DMS79 treated with DMSO at 0.1 percent for 48 hours (cell line): ENCODE measurements around the gene NEK1.
A peak's percentile ranks its signal among the peaks of the same experiment; 100 is the strongest.
"Not testable (repeated sequence)": the region's sequence is repeated elsewhere in the genome, so short reads cannot be mapped to it uniquely, and the experiment has no call there.

ENCODE experiments used
- DNase-seq: peaks from one replicate; lab custom pipeline; 2025; lab: John Stamatoyannopoulos, UW

Gene NEK1

GRCh38 chr4:169601016-169601771 is 11.2 kb downstream of the NEK1 start:
- DNase-seq: no peak

GRCh38 chr4:169594560-169595195 is 17.7 kb downstream of the NEK1 start:
- DNase-seq: no peak

DNA sequence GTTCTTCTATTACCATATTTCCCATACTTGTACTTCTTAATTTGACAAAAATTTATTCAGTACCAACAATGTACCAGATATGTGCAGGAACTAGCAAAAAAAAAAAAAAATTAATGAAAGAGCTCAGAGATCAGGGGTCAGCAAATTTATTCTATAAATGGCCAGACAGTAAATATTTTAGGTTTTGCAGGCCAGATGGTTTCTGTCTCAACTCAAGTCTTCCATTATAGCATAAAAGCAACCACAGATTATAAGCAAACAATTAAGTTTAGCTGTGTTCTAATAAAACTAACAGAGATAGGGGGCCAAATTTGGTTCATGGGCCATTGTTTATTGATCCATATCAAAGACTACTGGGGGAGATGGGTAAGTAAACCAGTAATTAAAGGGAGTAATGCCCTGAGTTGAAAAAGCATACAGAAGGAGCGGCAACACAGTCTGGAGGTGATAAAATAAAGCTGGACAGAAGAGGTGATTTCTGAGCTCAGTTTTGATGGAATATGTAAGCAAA is 19.3 kb downstream of the NEK1 start:
- no peak for DNase-seq

GRCh38 chr4:169583563-169583962 is 28.8 kb downstream of the NEK1 start:
- no peak for DNase-seq

GRCh38 chr4:169582706-169583105 is 29.7 kb downstream of the NEK1 start:
- DNase-seq: no peak

DNA sequence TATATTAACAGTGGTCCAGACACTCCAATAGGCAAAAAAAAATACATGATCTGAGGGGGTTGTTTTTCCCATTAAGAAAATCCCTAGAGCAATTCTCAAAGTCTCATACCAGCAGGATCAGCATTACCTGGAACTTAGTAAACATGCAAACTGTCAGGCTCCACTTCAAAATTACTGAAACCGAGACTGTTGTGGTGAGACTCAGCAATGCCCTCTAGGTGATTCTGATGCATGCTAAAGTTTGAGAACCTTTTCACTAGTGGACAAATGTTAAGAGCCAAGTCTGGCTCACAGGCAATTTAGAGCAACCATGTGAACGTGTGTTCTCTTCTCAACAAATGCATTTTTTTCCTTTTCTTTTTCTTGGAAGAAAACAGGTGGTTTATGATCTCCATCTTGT is 30.2 kb downstream of the NEK1 start:
- DNase-seq: no peak

GRCh38 chr4:169573889-169574288 is 38.5 kb downstream of the NEK1 start:
- DNase-seq: no peak

DNA sequence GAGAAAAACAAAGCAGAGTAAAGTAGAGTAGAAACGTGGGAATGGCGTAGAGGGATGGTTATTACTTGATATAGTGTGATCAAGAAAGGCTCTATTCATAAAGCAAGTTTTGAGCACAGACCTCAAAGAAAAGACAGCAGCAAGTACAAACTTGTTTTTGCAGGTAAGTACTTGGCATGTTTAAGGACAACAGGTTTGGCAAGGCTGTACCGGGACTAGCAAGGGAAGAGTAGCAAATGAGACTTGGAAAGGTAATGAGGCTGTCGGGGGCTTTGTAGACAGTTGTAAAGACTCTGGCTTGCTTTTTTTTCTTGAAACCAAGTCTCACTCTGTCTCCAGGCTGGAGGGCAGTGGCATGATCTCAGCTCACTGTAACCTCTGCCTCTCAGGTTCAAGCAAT is 40.9 kb downstream of the NEK1 start:
- DNase-seq: no peak

GRCh38 chr4:169571012-169571411 is 41.4 kb downstream of the NEK1 start:
- DNase-seq: not testable (repeated sequence)

- DNase-seq: not testable (repeated sequence)
Observed at GRCh38 chr4:169570266-169570665, 42.1 kb downstream of the NEK1 start.

- DNase-seq: not testable (repeated sequence)
Observed at GRCh38 chr4:169569188-169569587, 43.2 kb downstream of the NEK1 start.

DNA sequence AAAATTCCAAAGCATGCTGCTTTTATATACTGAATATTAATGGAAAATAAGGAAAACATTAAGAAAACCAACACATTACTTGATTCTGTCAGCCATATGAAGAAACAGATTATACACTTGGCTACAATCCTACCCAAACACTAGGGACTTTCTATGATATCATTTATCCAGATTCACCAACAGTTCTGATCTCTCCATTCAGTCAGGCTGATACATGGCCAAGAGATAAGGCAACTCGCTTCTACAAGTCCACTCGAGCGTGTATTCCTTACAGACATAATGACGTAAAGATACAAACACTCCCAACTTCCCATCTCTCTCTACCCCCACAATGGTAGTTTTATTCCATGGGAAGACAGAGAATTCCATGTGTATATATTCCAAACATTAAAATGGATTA is 44.5 kb downstream of the NEK1 start:
- no peak for DNase-seq

DNA sequence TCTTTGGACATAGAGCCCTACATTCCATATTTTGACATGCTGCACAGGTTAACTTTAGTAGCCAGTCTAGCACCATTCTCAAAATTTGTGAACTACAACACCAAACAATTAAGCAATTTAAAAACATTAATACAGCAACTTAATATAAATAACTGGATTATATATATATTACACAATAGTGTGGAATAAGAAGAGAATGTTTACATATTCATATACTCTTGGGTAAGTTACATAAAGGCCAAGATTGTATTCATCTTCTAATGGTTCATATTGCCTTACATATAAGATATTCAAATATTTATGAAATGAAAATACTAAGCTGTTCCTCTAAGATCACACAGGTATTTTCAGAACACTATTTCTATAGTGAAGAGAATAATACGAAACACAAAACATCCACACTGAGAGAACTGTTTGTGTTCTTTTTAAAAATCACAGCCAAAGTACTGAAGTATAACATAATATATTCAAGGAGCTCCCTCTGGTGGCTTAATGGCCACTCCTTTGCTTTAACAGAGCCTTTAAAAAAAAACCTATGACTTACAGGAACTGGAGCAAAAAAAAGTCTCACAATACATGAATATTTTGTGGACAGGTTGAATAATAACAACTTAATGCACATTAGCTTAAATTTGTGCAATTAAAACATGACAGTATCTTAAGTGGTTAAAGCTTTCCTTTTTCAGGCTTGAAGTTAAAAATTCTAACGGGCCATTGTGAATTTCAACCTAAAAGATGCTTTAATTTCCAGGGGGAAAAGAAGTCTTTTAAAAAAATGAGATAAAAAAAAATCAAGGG is 46.2 kb downstream of the NEK1 start:
- DNase-seq: peak; percentile 7

- no peak for DNase-seq
Observed at GRCh38 chr4:169565606-169566005, 46.8 kb downstream of the NEK1 start.

DNA sequence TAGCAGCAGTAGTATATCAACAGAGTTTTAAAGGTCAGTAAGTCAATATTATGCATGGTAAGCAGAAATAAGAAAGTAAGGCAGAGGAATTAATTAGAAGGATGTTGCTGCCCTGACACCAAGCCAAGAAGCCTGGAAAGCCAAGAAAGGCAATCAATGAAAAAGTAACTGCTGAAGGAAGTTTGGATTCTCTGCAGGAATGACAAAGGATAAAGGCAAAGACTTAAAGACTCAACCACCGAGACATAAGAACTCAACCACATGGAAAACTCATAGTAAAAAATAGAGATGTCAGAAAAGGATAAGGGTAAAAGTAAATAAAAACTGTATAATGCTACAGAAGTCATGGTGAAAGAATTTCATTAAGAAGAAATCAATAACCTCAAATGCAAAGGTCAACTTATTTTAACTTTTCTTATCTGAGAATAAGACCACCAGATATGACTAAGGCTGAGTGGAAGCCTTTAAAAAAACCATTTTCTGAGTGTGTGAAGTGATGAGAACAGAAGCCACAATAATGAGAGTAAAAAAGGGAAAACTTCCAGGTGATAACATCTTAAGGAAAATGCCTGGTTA is 55.2 kb downstream of the NEK1 start:
- no peak for DNase-seq

DNA sequence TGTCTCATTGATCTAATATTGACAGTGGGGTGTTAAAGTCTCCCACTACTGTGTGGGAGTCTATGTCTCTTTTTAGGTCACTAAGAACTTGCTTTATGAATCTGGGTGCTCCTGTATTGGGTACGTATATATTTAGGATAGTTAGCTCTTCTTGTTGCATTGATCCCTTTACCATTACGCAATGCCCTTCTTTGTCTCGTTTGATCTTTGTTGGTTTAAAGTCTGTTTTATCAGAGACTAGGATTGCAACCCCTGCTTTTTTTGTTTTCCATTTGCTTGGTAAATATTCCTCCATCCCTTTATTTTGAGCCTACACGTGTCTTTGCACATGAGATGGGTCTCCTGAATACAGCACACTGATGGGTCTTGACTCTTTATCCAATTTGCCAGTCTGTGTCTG is 65.8 kb downstream of the NEK1 start:
- DNase-seq: not testable (repeated sequence)

GRCh38 chr4:169540774-169541173 is 71.6 kb downstream of the NEK1 start:
- no peak for DNase-seq

DNA sequence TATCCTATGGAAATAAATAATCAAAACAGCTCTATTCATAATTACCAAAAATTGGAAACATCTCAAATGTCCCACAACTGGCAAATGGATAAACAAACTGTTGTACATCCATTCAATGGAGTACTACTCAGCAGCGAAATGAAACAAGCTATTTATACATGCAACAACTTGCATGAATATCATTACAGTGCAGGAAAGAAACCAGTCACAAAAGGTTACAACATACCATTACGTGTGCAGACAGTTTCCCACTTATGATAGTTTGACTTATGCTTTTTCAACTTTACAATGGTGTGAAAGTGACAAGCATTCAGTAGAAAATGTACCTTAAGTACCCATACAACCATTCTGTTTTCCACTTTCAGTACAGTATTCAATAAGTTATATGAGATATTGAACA is 82.3 kb downstream of the NEK1 start:
- no peak for DNase-seq

DNA sequence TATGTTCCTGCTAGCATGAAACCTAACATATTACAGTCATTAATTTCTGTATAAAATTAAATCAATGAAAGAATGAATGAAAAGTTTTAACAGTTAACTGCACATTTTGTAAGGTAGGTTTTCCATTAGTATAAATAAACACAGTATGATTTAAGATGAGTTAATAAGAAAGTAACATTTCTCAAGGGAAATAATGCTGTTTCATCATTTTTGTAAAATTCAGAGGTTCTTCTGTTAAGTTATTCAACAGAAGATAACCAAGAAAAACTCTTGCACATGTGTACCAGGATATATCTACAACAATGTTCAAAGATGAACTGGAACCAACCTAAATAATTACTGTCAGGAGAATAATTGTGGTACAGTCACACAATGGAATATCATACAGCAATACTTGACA is 88.6 kb downstream of the NEK1 start:
- no peak for DNase-seq

GRCh38 chr4:169510617-169511016 is 101.8 kb downstream of the NEK1 start:
- no peak for DNase-seq

DNA sequence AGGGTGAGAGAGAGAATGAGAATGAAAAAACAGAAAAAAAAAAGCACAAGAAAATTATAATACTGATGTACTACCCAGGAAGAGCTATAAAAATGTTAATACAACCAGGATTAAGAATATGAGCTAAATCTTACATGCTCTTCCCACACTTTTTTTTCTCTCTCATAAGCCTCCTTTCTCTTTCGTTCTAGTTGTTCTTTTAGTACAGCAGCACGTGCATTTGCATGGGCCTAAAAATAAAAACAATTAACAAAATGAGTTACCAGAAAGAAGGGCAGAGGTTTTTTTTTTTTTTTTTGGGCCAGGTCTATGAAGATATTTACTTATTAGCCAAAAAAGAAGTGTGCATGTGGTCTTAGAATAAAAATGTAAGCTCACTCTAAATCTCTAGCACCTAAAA is 105.5 kb downstream of the NEK1 start:
- no peak for DNase-seq

DNA sequence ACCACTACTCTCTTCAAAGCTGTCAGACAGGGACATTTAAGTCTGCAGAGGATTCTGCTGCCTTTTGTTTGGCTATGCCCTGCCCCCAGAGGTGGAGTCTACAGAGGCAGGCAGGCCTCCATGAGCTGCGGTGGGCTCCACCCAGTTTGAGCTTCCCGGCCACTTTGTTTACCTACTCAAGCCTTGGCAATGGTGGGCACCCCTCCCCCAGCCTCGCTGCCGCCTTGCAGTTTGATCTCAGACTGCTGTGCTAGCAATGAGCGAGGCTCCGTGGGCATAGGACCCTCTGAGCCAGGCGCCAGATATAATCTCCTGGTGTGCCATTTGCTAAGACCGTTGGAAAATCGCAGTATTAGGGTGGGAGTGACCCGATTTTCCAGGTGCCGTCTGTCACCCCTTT is 112.5 kb downstream of the NEK1 start:
- DNase-seq: not testable (repeated sequence)
